Breast epithelium (tissue), 4 donors: ENCODE measurements around the gene NR3C1. TPM values are rescaled to one million over a fixed set of nuclear protein-coding genes. Genes with fewer than 3 reads are reported as not detected.

Experiments
- DNase-seq, 2 donors: peaks; one replicate each; pipeline ENCODE4 v3.0.0-alpha.2; 2019; ENCODE audit warnings: low spot score in 2 of 2
- H3K27ac ChIP-seq, 2 donors: fragments of 200-600 bp; sonication (generic) in 1 of 2; one replicate each; pipeline ENCODE4 v1.5.1; 2016 to 2019; ENCODE audit warnings: mild to moderate bottlenecking in 1 of 2
- H3K27me3 ChIP-seq, 2 donors: fragments of 200-600 bp; sonication (generic) in 1 of 2; one replicate each; pipeline versions ENCODE4 v1.5.1 to v1.6.0; 2017 to 2019; ENCODE audit warnings: control low read depth in 1 of 2, mild to moderate bottlenecking in 1 of 2
- H3K36me3 ChIP-seq: fragments of 200-600 bp; one replicate; pipeline ENCODE4 v1.5.1; 2019
- H3K4me1 ChIP-seq, 2 donors: fragments of 200-600 bp; sonication (generic); one replicate each; pipeline ENCODE4 v1.5.1; 2016 to 2019; ENCODE audit warnings: control low read depth in 1 of 2
- H3K4me3 ChIP-seq, 3 donors: fragments of 200-600 bp; sonication (generic); 1 replicate in 2 of 3; 2 replicates in 1 of 3; pipeline ENCODE4 v1.5.1; 2016 to 2019; ENCODE audit warnings: mild to moderate bottlenecking in 3 of 3, moderate library complexity in 2 of 3
- H3K9me3 ChIP-seq, 2 donors: fragments of 200-600 bp; sonication (generic) in 1 of 2; one replicate each; pipeline ENCODE4 v1.5.1; 2016 to 2019; ENCODE audit warnings: control low read depth in 1 of 2
- POLR2A ChIP-seq: fragments of 450-650 bp; IDR thresholded peaks from one replicate; pipeline ENCODE4 v1.6.1; 2016; ENCODE audit warnings: antibody characterized with exemption, mild to moderate bottlenecking, moderate library complexity
- POLR2AphosphoS5 ChIP-seq, 3 donors: sonication (generic); formaldehyde crosslinking; IDR thresholded peaks; one replicate each; pipeline ENCODE4 v1.6.1; 2017; ENCODE audit warnings: antibody characterized with exemption in 3 of 3
- intact Hi-C: fragments of 100-400 bp; cut with DNase I; formaldehyde crosslinking; loops from one replicate; pipeline ENCODE4 v1.15.1; 2023; ENCODE audit warnings: low total_unique reads
- total RNA-seq, 3 donors: library from RNA; depleted of rRNA; stranded (reverse); fragments of >200 nt; gene quantifications; one replicate each; pipeline ENCODE4 v1.1.0, GENCODE V29; 2016
- TF ChIP-seq, protein P1 (sequence below), 3 donors: fragments of 450-650 bp; IDR thresholded peaks; one replicate each; pipeline ENCODE4 v1.5.1; 2016 to 2017; ENCODE audit warnings: antibody characterized with exemption in 3 of 3, mild to moderate bottlenecking in 3 of 3, moderate library complexity in 3 of 3

Gene NR3C1
- total RNA-seq, 3 donors from 2014 or later, result 51.1 to 122 (median 69.7) TPM

GRCh38 chr5:143234162-143234842 is 169.2 kb downstream of the NR3C1 start:
- intact Hi-C loops, result no loop called here
- DNase-seq, result no peak
- Histone ChIP-seq H3K4me1 (no peaks in the 10 kb centered on the region), H3K27me3 (no peaks in the 10 kb centered on the region), H3K36me3 (no peaks in the 10 kb centered on the region), H3K9me3 (no peaks in the 10 kb centered on the region), H3K4me3 (no peak overlapping the region), H3K27ac (peak overlapping the region in 1 of 2 donors; percentile 44)
- TF ChIP-seq, protein P1, sequence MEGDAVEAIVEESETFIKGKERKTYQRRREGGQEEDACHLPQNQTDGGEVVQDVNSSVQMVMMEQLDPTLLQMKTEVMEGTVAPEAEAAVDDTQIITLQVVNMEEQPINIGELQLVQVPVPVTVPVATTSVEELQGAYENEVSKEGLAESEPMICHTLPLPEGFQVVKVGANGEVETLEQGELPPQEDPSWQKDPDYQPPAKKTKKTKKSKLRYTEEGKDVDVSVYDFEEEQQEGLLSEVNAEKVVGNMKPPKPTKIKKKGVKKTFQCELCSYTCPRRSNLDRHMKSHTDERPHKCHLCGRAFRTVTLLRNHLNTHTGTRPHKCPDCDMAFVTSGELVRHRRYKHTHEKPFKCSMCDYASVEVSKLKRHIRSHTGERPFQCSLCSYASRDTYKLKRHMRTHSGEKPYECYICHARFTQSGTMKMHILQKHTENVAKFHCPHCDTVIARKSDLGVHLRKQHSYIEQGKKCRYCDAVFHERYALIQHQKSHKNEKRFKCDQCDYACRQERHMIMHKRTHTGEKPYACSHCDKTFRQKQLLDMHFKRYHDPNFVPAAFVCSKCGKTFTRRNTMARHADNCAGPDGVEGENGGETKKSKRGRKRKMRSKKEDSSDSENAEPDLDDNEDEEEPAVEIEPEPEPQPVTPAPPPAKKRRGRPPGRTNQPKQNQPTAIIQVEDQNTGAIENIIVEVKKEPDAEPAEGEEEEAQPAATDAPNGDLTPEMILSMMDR (IDR thresholded peaks at IDR 0.05), result no peak
- no peak for TF ChIP-seq POLR2A
- TF ChIP-seq POLR2AphosphoS5 (IDR thresholded peaks at IDR 0.05), result no peak

GRCh38 chr5:143233031-143233430 is 170.5 kb downstream of the NR3C1 start:
- intact Hi-C loops, result no loop called here
- no peak overlapping the region for H3K27ac ChIP-seq
- no peak overlapping the region for H3K4me3 ChIP-seq
- H3K27me3 ChIP-seq, result no peaks in the 10 kb centered on the region
- no peaks in the 10 kb centered on the region for H3K36me3 ChIP-seq
- TF ChIP-seq, protein P1 (IDR thresholded peaks at IDR 0.05), result no peak
- no peak for TF ChIP-seq POLR2A
- no peak for TF ChIP-seq POLR2AphosphoS5 (IDR thresholded peaks at IDR 0.05)
- no peak for DNase-seq
- no peaks in the 10 kb centered on the region for H3K9me3 ChIP-seq
- no peaks in the 10 kb centered on the region for H3K4me1 ChIP-seq

DNA sequence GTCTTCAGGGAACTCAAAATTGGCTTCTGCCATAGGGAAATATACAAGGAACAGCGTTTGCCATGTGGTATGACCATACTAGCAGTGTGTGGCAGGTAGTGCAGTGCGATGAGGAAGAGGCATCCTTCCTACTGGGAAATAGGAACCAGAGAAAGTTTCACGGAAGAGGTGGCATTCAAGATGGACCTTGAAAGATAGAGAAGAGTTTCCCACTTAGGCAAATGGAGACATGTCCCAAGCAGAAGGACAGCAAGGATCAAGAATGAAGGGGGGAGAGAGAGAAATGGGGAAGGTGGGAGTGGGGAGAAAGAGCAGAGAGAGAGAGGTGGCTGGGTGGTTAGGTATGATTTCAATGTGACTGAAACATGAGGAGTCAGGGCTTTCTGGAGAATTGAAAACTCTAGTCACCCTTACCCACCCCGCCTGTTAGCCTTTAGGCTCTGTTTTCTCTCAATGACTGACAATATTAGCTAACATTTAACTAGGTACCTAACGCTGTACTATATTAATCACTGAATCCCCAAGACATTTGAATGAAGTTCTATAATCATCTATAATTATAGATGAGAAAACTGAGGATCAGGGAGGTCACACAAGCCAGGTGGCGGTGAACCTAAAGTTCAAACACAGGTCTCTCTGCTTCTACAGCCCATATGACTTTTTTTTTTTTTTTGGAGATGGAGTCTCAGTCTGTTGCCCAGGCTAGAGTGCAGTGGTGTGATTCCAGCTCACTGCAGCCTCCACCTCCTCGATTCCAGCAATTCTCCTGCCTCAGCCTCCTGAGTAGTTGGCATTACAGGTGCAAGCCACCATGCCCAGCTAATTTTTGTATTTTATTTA is 171.3 kb downstream of the NR3C1 start:
- no peak overlapping the region for H3K27ac ChIP-seq
- intact Hi-C loops, result no loop called here

DNA sequence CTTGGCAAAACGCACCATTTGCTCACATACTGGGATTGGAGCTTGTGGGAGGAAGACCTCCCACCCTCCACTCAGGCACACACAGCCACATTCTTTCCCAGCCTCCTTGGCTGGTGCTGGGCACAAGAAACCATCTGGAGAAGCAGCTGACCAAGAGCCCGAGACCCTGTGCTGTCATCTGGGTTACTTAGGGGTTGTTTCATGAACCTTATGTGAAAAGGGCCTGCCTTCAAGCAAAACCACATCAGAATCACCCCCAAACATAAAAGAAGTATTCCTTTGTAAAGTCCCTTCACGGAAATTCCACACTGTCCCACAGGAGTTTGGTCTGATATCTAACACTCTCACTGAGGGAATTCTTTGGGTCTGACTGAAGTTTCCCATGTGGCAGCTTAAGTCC is 172.1 kb downstream of the NR3C1 start:
- H3K9me3 ChIP-seq, result no peaks in the 10 kb centered on the region
- no peaks in the 10 kb centered on the region for H3K27me3 ChIP-seq
- H3K4me3 ChIP-seq, result no peak overlapping the region
- no peak for DNase-seq
- no peaks in the 10 kb centered on the region for H3K36me3 ChIP-seq
- H3K27ac ChIP-seq, result no peak overlapping the region
- intact Hi-C loops, result no loop called here
- TF ChIP-seq POLR2A (no peak), POLR2AphosphoS5 (IDR thresholded peaks at IDR 0.05) (no peak)
- TF ChIP-seq, protein P1 (IDR thresholded peaks at IDR 0.05), result no peak
- H3K4me1 ChIP-seq, result no peaks in the 10 kb centered on the region

More for the DNA sequence above, 171.3 kb downstream of the NR3C1 start:
- Histone ChIP-seq H3K27me3 (no peaks in the 10 kb centered on the region), H3K4me1 (no peaks in the 10 kb centered on the region), H3K9me3 (no peaks in the 10 kb centered on the region), H3K36me3 (no peaks in the 10 kb centered on the region), H3K4me3 (no peak overlapping the region)
- TF ChIP-seq POLR2A, result no peak
- TF ChIP-seq, protein P1 (IDR thresholded peaks at IDR 0.05), result no peak
- TF ChIP-seq POLR2AphosphoS5 (IDR thresholded peaks at IDR 0.05), result no peak
- no peak for DNase-seq

DNA sequence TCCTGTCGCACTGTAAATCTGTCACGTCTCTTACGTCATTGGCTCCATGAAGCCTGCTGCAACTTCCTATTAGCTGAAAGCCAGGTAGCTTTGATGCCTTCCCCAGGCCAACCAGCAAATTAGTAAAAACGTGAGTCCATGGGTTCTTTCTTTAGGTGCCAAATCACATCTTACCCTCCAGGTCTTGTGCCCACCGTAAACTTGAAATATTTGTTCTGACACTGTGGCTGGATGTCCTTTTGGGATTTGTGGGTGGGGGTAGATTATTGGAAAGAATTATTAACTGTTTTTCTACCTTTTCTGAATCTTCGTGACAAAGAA is 172.8 kb downstream of the NR3C1 start:
- intact Hi-C loops, result no loop called here
- H3K27me3 ChIP-seq, result no peaks in the 10 kb centered on the region
- H3K4me1 ChIP-seq, result no peaks in the 10 kb centered on the region
- H3K4me3 ChIP-seq, result no peak overlapping the region
- DNase-seq, result no peak
- H3K9me3 ChIP-seq, result no peaks in the 10 kb centered on the region
- no peaks in the 10 kb centered on the region for H3K36me3 ChIP-seq
- TF ChIP-seq, protein P1 (IDR thresholded peaks at IDR 0.05), result no peak
- H3K27ac ChIP-seq, result no peak overlapping the region
